HG03060 (cell line): ENCODE data around the gene RPLP1.
A peak's percentile ranks its signal among the peaks of the same experiment; 100 is the strongest.
"Not testable (repeated sequence)": the region's sequence is repeated elsewhere in the genome, so short reads cannot be mapped to it uniquely, and the experiment has no call there.

ENCODE experiments used
- ATAC-seq: cut with Tn5 transposase; IDR thresholded peaks from one replicate; pipeline ENCODE4 v1.9.1; 2021; ENCODE audit warnings: low read depth, moderate number of reproducible peaks; ENCODE audit not compliant: unreplicated experiment

RPLP1 gene

GRCh38 chr15:69435985-69436384, 16.6 kb upstream of the RPLP1 start:
- no peak for ATAC-seq

- no peak for ATAC-seq
Observed at GRCh38 chr15:69436951-69437350, 15.7 kb upstream of the RPLP1 start.

- ATAC-seq: no peak
Observed at GRCh38 chr15:69439623-69440022, 13.0 kb upstream of the RPLP1 start.

GRCh38 chr15:69443032-69443611, 9.5 kb upstream of the RPLP1 start:
- peak; percentile 66 for ATAC-seq

GRCh38 chr15:69444686-69445085, 7.9 kb upstream of the RPLP1 start:
- no peak for ATAC-seq

- no peak for ATAC-seq
Observed at GRCh38 chr15:69446953-69447352, 5.7 kb upstream of the RPLP1 start.

GRCh38 chr15:69450221-69450620, 2.4 kb upstream of the RPLP1 start:
- not testable (repeated sequence) for ATAC-seq

- ATAC-seq: no peak
Observed at GRCh38 chr15:69450968-69451695, 1.5 kb upstream of the RPLP1 start.

GRCh38 chr15:69451951-69452691, 497 bp upstream of the RPLP1 start:
- peak; percentile 12 for ATAC-seq

- no peak for ATAC-seq
Observed at GRCh38 chr15:69454953-69455352, 2.3 kb downstream of the RPLP1 start.

GRCh38 chr15:69456208-69457166, 3.9 kb downstream of the RPLP1 start:
- no peak for ATAC-seq

GRCh38 chr15:69457304-69458280, 5.0 kb downstream of the RPLP1 start:
- no peak for ATAC-seq

- no peak for ATAC-seq
Observed at GRCh38 chr15:69459066-69459465, 6.4 kb downstream of the RPLP1 start.

GRCh38 chr15:69460481-69460880, 7.9 kb downstream of the RPLP1 start:
- ATAC-seq: no peak

- ATAC-seq: no peak
Observed at GRCh38 chr15:69462030-69462492, 9.4 kb downstream of the RPLP1 start.

- peak; percentile 71 for ATAC-seq
Observed at GRCh38 chr15:69462493-69463181, 10.0 kb downstream of the RPLP1 start.

- no peak for ATAC-seq
Observed at GRCh38 chr15:69463182-69463756, 10.7 kb downstream of the RPLP1 start.

GRCh38 chr15:69465253-69465652, 12.6 kb downstream of the RPLP1 start:
- ATAC-seq: no peak
